ENCODE results near the gene ANKRD27. TPM values are rescaled to one million over a fixed set of nuclear protein-coding genes. Genes with fewer than 3 reads are reported as not detected.

Gene ANKRD27
- total RNA-seq, 1 experiment from 2014 or later: 40.8 TPM

DNA sequence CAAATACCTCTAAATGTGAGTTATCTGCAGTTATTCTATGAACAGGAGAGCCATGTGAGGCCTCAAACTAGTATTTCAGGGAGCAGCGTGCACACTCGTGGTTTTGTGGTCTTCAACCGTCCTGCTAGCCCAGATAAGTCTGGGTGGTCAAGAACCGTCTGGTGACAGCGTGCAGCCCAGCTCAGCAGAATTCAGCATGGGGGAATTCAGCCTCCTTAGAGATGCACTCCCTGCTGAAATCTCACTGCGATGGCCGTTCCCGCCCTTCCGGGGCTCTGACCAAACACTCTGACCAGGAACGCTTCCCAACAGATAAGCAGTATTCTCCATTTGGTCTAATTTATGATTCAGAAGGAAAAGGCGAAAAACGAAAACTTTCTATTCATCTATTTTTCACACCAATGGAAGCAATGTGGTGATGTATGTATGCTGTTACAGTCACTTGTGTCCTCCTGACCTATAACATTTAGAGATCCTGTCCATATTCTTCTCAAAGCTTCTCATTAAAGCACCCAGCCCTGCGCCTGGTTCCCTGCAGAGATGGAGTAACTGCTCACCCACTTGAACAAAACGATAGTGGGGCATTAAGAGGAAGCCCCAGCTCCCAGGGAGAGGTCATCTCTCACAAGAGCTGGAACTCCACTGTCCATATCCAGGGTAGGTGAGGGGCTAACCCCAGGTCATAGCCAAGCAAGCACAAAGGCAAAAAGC lies 2.9 kb downstream of the ANKRD27 start:
- Mint-ChIP-seq H3K4me1 (ENCODE audit: low read depth, unreplicated experiment) (peaks cover 33% of the 10 kb centered on the region), H3K4me3 (ENCODE audit: low read depth, unreplicated experiment) (no peak overlapping the region), H3K27me3 (ENCODE audit: unreplicated experiment) (peaks cover 14% of the 10 kb centered on the region), H3K27ac (ENCODE audit: unreplicated experiment) (no peak overlapping the region), H3K9me3 (ENCODE audit: low read depth, unreplicated experiment) (no peaks in the 10 kb centered on the region), H3K36me3 (ENCODE audit: insufficient read depth, unreplicated experiment) (peaks cover 27% of the 10 kb centered on the region)
- TF ChIP-seq, protein P1, sequence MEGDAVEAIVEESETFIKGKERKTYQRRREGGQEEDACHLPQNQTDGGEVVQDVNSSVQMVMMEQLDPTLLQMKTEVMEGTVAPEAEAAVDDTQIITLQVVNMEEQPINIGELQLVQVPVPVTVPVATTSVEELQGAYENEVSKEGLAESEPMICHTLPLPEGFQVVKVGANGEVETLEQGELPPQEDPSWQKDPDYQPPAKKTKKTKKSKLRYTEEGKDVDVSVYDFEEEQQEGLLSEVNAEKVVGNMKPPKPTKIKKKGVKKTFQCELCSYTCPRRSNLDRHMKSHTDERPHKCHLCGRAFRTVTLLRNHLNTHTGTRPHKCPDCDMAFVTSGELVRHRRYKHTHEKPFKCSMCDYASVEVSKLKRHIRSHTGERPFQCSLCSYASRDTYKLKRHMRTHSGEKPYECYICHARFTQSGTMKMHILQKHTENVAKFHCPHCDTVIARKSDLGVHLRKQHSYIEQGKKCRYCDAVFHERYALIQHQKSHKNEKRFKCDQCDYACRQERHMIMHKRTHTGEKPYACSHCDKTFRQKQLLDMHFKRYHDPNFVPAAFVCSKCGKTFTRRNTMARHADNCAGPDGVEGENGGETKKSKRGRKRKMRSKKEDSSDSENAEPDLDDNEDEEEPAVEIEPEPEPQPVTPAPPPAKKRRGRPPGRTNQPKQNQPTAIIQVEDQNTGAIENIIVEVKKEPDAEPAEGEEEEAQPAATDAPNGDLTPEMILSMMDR (IDR thresholded peaks at IDR 0.05; ENCODE audit: unreplicated experiment): no peak
- intact Hi-C loops (cut with micrococcal nuclease; ENCODE audit: unreplicated experiment): no loop called here
- TSS peak; percentile 8 for BruUV-seq (replicated peaks)
- CTCF ChIA-PET: interaction anchor here (2.0 kb wide), 1 partner anchor 10 kb away, joined by 5 read pairs; no protein-coding TSS in a partner anchor
- DNase-seq: no peak

DNA sequence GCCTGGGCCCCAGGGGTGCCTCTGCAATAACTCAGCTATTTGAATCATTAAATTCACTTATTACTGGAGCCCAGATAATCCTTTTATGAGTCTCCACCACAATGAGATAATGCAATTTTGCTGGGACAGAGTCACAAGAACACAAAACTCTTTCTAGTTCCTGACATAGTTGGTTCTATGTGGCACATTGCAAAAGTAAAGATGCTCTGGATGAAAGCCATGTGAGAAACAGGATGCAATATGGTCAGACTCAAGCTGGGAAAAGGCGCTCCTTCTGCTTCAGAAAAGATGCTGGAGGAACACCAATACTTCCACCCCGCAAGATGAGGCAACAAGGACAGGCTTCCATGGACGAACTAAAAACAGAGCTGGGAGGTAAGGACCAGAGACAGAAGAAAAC lies 5.7 kb downstream of the ANKRD27 start:
- CTCF ChIA-PET: no interaction called here
- no peak for DNase-seq
- intact Hi-C loops (cut with micrococcal nuclease; ENCODE audit: unreplicated experiment): no loop called here
- Mint-ChIP-seq H3K36me3 (ENCODE audit: insufficient read depth, unreplicated experiment) (peaks cover 16% of the 10 kb centered on the region), H3K4me3 (ENCODE audit: low read depth, unreplicated experiment) (no peak overlapping the region), H3K27me3 (ENCODE audit: unreplicated experiment) (no peaks in the 10 kb centered on the region), H3K4me1 (ENCODE audit: low read depth, unreplicated experiment) (peaks cover 33% of the 10 kb centered on the region), H3K27ac (ENCODE audit: unreplicated experiment) (no peak overlapping the region), H3K9me3 (ENCODE audit: low read depth, unreplicated experiment) (no peaks in the 10 kb centered on the region)
- TF ChIP-seq, protein P1 (IDR thresholded peaks at IDR 0.05; ENCODE audit: unreplicated experiment): no peak
- BruUV-seq (replicated peaks): no TSS peak

DNA sequence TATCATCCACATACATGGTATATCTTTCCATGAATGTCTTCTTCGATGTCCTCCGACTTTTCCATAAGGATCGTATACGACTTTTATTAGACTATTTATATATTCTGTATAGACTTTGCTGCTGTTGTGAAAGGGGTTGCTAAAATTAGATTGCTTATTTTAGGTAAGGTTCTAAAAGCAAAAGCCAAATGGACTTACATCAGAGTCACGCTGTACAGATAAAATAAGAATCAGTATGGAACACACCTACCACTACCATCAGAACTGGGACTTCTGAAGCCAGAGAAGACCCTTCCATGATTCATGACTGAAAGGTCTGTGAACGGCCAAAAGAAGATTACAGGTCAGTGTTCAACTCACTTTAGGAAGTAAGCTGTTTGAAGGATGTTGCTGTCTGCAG lies 8.9 kb downstream of the ANKRD27 start:
- no peaks in the 10 kb centered on the region for H3K9me3 Mint-ChIP-seq (ENCODE audit: low read depth, unreplicated experiment)
- no peak for DNase-seq
- no peak overlapping the region for H3K27ac Mint-ChIP-seq (ENCODE audit: unreplicated experiment)
- H3K36me3 Mint-ChIP-seq (ENCODE audit: insufficient read depth, unreplicated experiment): peaks cover 13% of the 10 kb centered on the region
- no peak overlapping the region for H3K4me3 Mint-ChIP-seq (ENCODE audit: low read depth, unreplicated experiment)
- intact Hi-C loops (cut with micrococcal nuclease; ENCODE audit: unreplicated experiment): no loop called here
- no peaks in the 10 kb centered on the region for H3K27me3 Mint-ChIP-seq (ENCODE audit: unreplicated experiment)
- TF ChIP-seq, protein P1 (IDR thresholded peaks at IDR 0.05; ENCODE audit: unreplicated experiment): no peak
- CTCF ChIA-PET: no interaction called here
- H3K4me1 Mint-ChIP-seq (ENCODE audit: low read depth, unreplicated experiment): peaks cover 14% of the 10 kb centered on the region
- BruUV-seq (replicated peaks): no TSS peak

DNA sequence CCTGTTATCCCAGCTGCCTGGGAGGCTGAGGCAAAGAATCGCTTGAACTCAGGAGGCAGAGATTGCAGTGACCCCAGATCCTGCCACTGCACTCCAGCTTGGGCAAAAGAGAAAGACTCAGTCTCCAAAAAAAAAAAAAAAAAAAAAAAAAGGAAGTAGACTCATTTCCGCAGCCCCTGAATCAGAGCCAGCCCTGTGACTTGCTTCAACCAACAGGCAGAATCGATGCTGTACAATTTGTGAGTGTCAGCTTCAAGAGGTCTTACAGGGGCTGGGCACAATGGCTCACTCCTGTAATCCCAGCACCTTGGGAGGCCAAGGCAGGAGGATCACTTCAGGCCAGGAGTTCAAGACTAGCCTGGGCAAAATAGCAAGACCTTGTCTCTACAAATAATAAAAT lies 12.8 kb downstream of the ANKRD27 start:
- no peaks in the 10 kb centered on the region for H3K27me3 Mint-ChIP-seq (ENCODE audit: unreplicated experiment)
- no peaks in the 10 kb centered on the region for H3K4me1 Mint-ChIP-seq (ENCODE audit: low read depth, unreplicated experiment)
- no peaks in the 10 kb centered on the region for H3K9me3 Mint-ChIP-seq (ENCODE audit: low read depth, unreplicated experiment)
- H3K4me3 Mint-ChIP-seq (ENCODE audit: low read depth, unreplicated experiment): no peak overlapping the region
- CTCF ChIA-PET: no interaction called here
- DNase-seq: no peak
- TF ChIP-seq, protein P1 (IDR thresholded peaks at IDR 0.05; ENCODE audit: unreplicated experiment): no peak
- intact Hi-C loops (cut with micrococcal nuclease; ENCODE audit: unreplicated experiment): no loop called here
- BruUV-seq (replicated peaks): no TSS peak
- peaks cover 29% of the 10 kb centered on the region for H3K36me3 Mint-ChIP-seq (ENCODE audit: insufficient read depth, unreplicated experiment)
- no peak overlapping the region for H3K27ac Mint-ChIP-seq (ENCODE audit: unreplicated experiment)

Measured in Calu3 (cell line).